Adrenal gland (tissue), 5 donors: Measurements from ENCODE around the gene CDK14.

Experiments
- POLR2A ChIP-seq, 2 donors: fragments of 450-650 bp; IDR thresholded peaks; one replicate each; pipeline ENCODE4 v1.6.1; 2017; ENCODE audit warnings: antibody characterized with exemption in 2 of 2, mild to moderate bottlenecking in 2 of 2, moderate library complexity in 1 of 2
- TF ChIP-seq, protein P1 (sequence below), 6 experiments: fragments of 450-650 bp in 4 of 6; fragments of 200-600 bp in 2 of 6; sonication (generic) in 1 of 6; IDR thresholded peaks; 1 replicate in 5 of 6; 2 replicates in 1 of 6; pipeline versions ENCODE4 v1.5.1 to v1.8.0; 2016 to 2021; ENCODE audit warnings: antibody characterized with exemption in 6 of 6, mild to moderate bottlenecking in 2 of 6, moderate library complexity in 1 of 6
- donor health status: DM: no; HTN: no; CAD: no.

- TF ChIP-seq POLR2A (IDR thresholded peaks at IDR 0.05): no peak
- TF ChIP-seq, protein P1, sequence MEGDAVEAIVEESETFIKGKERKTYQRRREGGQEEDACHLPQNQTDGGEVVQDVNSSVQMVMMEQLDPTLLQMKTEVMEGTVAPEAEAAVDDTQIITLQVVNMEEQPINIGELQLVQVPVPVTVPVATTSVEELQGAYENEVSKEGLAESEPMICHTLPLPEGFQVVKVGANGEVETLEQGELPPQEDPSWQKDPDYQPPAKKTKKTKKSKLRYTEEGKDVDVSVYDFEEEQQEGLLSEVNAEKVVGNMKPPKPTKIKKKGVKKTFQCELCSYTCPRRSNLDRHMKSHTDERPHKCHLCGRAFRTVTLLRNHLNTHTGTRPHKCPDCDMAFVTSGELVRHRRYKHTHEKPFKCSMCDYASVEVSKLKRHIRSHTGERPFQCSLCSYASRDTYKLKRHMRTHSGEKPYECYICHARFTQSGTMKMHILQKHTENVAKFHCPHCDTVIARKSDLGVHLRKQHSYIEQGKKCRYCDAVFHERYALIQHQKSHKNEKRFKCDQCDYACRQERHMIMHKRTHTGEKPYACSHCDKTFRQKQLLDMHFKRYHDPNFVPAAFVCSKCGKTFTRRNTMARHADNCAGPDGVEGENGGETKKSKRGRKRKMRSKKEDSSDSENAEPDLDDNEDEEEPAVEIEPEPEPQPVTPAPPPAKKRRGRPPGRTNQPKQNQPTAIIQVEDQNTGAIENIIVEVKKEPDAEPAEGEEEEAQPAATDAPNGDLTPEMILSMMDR (IDR thresholded peaks at IDR 0.05): no peak
Observed at GRCh38 chr7:90816511-90817142, 220.5 kb downstream of the CDK14 start.
